ENCODE results near the gene DARS2. TPM values are rescaled to one million over a fixed set of nuclear protein-coding genes. Genes with fewer than 3 reads are reported as not detected.

Gene DARS2
- total and polyA plus RNA-seq, 4 donors = 5.0 to 13.0 (median 10.1) TPM

DNA sequence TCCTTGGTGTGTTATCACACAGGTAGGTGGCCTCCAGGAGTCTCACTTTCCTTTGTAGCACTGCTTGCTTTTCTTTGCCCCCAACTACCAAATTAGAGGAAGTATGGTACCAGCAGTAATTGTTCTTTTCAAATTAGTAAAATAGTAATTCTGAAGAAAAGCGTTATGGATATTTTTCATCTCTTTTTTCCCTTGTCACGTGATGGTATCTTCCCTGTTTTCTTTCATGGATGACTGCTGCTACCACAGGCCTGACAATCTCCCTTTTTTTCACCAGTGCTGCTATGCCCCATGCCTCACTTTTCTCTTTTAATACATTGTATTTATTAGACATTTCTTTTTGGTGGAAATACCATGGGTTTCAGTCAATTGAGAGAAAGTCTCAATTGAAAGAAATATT lies 47.0 kb downstream of the DARS2 start:
- H3K27me3 ChIP-seq (ENCODE audit: control insufficient read depth in 4 of 4, insufficient read depth in 4 of 4, low read length in 3 of 4) = no peaks in the 10 kb centered on the region
- TF ChIP-seq GABPA (IDR thresholded peaks at IDR 0.05 in 1 of 2, conservative IDR thresholded peaks at IDR 0.05 in 1 of 2) = no peak
- TF ChIP-seq YY1 (IDR thresholded peaks at IDR 0.05) = no peak
- TF ChIP-seq, protein P1, sequence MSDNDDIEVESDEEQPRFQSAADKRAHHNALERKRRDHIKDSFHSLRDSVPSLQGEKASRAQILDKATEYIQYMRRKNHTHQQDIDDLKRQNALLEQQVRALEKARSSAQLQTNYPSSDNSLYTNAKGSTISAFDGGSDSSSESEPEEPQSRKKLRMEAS (IDR thresholded peaks at IDR 0.05) = no peak
- TF ChIP-seq HNF4G (IDR thresholded peaks at IDR 0.05) = no peak
- no peak for TF ChIP-seq RXRA (IDR thresholded peaks at IDR 0.05)
- TF ChIP-seq, protein P2, sequence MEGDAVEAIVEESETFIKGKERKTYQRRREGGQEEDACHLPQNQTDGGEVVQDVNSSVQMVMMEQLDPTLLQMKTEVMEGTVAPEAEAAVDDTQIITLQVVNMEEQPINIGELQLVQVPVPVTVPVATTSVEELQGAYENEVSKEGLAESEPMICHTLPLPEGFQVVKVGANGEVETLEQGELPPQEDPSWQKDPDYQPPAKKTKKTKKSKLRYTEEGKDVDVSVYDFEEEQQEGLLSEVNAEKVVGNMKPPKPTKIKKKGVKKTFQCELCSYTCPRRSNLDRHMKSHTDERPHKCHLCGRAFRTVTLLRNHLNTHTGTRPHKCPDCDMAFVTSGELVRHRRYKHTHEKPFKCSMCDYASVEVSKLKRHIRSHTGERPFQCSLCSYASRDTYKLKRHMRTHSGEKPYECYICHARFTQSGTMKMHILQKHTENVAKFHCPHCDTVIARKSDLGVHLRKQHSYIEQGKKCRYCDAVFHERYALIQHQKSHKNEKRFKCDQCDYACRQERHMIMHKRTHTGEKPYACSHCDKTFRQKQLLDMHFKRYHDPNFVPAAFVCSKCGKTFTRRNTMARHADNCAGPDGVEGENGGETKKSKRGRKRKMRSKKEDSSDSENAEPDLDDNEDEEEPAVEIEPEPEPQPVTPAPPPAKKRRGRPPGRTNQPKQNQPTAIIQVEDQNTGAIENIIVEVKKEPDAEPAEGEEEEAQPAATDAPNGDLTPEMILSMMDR (IDR thresholded peaks at IDR 0.05; ENCODE audit: low read depth, low read length, missing input control) = no peak
- TF ChIP-seq SP1 (IDR thresholded peaks at IDR 0.05) = no peak
- TF ChIP-seq ATF3 (IDR thresholded peaks at IDR 0.05) = no peak
- no peak for TF ChIP-seq HNF4A (conservative IDR thresholded peaks at IDR 0.05)
- no peak for TF ChIP-seq RAD21 (IDR thresholded peaks at IDR 0.05)
- TF ChIP-seq JUND (IDR thresholded peaks at IDR 0.05) = no peak
- no peak for TF ChIP-seq NR2F2 (IDR thresholded peaks at IDR 0.05)
- no peak for TF ChIP-seq REST (IDR thresholded peaks at IDR 0.05)
- TF ChIP-seq EGR1 (IDR thresholded peaks at IDR 0.05; ENCODE audit: low read depth in 2 of 2) = no peak
- TF ChIP-seq FOXA1 (IDR thresholded peaks at IDR 0.05) = no peak
- TF ChIP-seq TAF1 (conservative IDR thresholded peaks at IDR 0.05) = no peak
- TF ChIP-seq ZBTB33 (IDR thresholded peaks at IDR 0.05) = no peak
- TF ChIP-seq FOXA2 (IDR thresholded peaks at IDR 0.05) = no peak
- no peak overlapping the region for H3K27ac ChIP-seq (ENCODE audit: low read depth in 1 of 2, low read length in 2 of 2)
- no peaks in the 10 kb centered on the region for H3K9me3 ChIP-seq (ENCODE audit: control insufficient read depth in 4 of 4, low read length in 3 of 4)
- H3K36me3 ChIP-seq (ENCODE audit: control insufficient read depth in 4 of 4, insufficient read depth in 3 of 4, low read depth in 1 of 4, low read length in 3 of 4) = peaks cover 1 to 4% (median 2%) of the 10 kb centered on the region in 4 donors
- H3K9ac ChIP-seq (ENCODE audit: low read depth in 1 of 2, low read length in 2 of 2) = no peak overlapping the region
- DNase-seq (ENCODE audit: low spot score) = no peak
- H3K4me3 ChIP-seq (ENCODE audit: low read depth in 1 of 3, low read length in 3 of 3) = no peak overlapping the region
- H3K4me1 ChIP-seq (ENCODE audit: control insufficient read depth in 4 of 4, insufficient read depth in 4 of 4, low read length in 3 of 4) = peaks cover 2 to 20% (median 10%) of the 10 kb centered on the region in 4 donors
- WGBS = 75% methylated on average over 2 of the region's 2 CpGs
